ENCODE data around the gene HMGCS2.

Gene HMGCS2

DNA sequence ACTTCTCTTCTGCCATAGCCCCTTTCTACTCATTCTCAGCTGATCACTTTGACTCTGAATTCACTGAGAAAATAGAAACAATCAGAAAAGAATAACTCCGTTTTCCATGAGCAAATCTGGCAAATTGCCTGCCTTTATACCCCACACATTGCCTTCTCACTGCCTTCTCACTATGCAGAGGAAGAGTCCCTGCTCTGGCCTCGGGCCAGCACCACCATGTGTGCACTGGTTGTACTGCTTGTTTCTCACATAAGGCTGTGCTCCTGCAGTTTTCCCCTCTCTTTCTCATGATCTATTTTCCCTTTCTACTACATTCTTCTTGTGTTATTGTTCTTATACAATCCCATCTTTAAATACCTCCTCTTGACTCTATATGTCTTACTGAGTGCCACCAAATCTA lies 2.3 kb upstream of the HMGCS2 start:
- Histone ChIP-seq H2AFZ (ENCODE audit: low read depth, low read length) (no peak overlapping the region), H3K4me3 (ENCODE audit: low read length) (no peak overlapping the region), H3K9ac (ENCODE audit: low read length) (no peak overlapping the region), H3K4me2 (ENCODE audit: low read length) (no peak overlapping the region), H3K27ac (ENCODE audit: low read length) (no peak overlapping the region), H3K79me2 (ENCODE audit: low read length) (no peaks in the 10 kb centered on the region), H3K27me3 (ENCODE audit: low read depth, low read length) (peaks cover 71% of the 10 kb centered on the region), H3K4me1 (ENCODE audit: low read length) (no peaks in the 10 kb centered on the region), H4K20me1 (ENCODE audit: insufficient read depth, low read length) (no peaks in the 10 kb centered on the region), H3K36me3 (replicated peaks; ENCODE audit: low read depth, low read length) (no peaks in the 10 kb centered on the region), H3K9me3 (ENCODE audit: insufficient read depth, low read length) (no peaks in the 10 kb centered on the region)
- TF ChIP-seq EZH2phosphoT487 (IDR thresholded peaks at IDR 0.05; ENCODE audit: low read depth) (no peak), CTCF (IDR thresholded peaks at IDR 0.05; ENCODE audit: low read depth, low read length) (no peak)

DNA sequence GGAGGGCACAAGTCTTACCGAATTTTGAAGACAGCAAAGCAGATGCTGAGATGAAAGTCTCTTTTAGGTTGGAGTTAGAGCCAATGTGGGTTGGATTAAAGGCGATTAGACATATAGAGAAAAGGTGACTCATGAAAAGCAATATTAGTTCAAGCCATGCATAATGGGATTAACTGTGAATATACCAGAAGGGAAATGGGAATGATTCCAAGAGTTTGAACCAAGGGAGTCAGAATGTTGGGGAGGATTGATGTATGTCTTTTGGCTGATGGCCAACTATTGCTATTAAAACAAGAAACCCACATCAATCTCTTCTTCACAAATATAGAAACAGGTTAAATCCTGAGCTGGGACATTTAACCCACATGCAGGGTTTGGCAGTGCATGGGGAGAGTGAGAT lies 1.2 kb downstream of the HMGCS2 start:
- TF ChIP-seq EZH2phosphoT487 (IDR thresholded peaks at IDR 0.05; ENCODE audit: low read depth), result no peak
- TF ChIP-seq CTCF (IDR thresholded peaks at IDR 0.05; ENCODE audit: low read depth, low read length), result no peak
- H3K4me1 ChIP-seq (ENCODE audit: low read length), result no peaks in the 10 kb centered on the region
- no peak overlapping the region for H3K27ac ChIP-seq (ENCODE audit: low read length)
- no peak overlapping the region for H3K9ac ChIP-seq (ENCODE audit: low read length)
- H3K36me3 ChIP-seq (replicated peaks; ENCODE audit: low read depth, low read length), result no peaks in the 10 kb centered on the region
- no peak overlapping the region for H3K4me2 ChIP-seq (ENCODE audit: low read length)
- H2AFZ ChIP-seq (ENCODE audit: low read depth, low read length), result no peak overlapping the region
- H4K20me1 ChIP-seq (ENCODE audit: insufficient read depth, low read length), result no peaks in the 10 kb centered on the region
- no peak overlapping the region for H3K4me3 ChIP-seq (ENCODE audit: low read length)
- no peaks in the 10 kb centered on the region for H3K9me3 ChIP-seq (ENCODE audit: insufficient read depth, low read length)
- peaks cover 61% of the 10 kb centered on the region for H3K27me3 ChIP-seq (ENCODE audit: low read depth, low read length)
- H3K79me2 ChIP-seq (ENCODE audit: low read length), result no peaks in the 10 kb centered on the region

DNA sequence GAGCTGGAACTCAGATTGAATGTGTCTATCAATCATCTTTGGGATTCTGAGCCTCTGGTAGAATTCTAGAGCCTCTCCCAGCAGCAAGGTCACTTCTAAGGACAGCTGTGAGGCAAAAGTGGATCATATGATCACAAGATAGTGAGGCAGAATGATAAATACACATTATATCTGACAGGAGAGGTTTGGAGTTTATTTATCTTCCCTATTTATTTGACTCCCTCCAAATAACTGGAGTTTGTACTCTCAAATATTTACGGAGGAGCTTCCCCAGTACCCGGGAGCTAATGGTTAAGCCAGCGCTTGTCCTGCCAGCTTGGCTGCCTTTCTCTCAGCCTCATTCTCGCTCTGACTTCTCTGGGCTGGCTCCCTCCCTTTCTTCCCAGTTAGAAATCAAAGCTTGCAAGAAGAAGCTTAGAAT lies 2.3 kb downstream of the HMGCS2 start:
- Histone ChIP-seq H4K20me1 (ENCODE audit: insufficient read depth, low read length) (no peaks in the 10 kb centered on the region), H3K4me3 (ENCODE audit: low read length) (no peak overlapping the region), H2AFZ (ENCODE audit: low read depth, low read length) (no peak overlapping the region), H3K9ac (ENCODE audit: low read length) (no peak overlapping the region), H3K79me2 (ENCODE audit: low read length) (no peaks in the 10 kb centered on the region), H3K27ac (ENCODE audit: low read length) (no peak overlapping the region), H3K9me3 (ENCODE audit: insufficient read depth, low read length) (no peaks in the 10 kb centered on the region), H3K4me2 (ENCODE audit: low read length) (no peak overlapping the region), H3K4me1 (ENCODE audit: low read length) (no peaks in the 10 kb centered on the region), H3K36me3 (replicated peaks; ENCODE audit: low read depth, low read length) (no peaks in the 10 kb centered on the region), H3K27me3 (ENCODE audit: low read depth, low read length) (peaks cover 53% of the 10 kb centered on the region)
- TF ChIP-seq CTCF (IDR thresholded peaks at IDR 0.05; ENCODE audit: low read depth, low read length) (no peak), EZH2phosphoT487 (IDR thresholded peaks at IDR 0.05; ENCODE audit: low read depth) (no peak)

GRCh38 chr1:119764220-119764619 lies 4.5 kb downstream of the HMGCS2 start:
- H3K79me2 ChIP-seq (ENCODE audit: low read length), result no peaks in the 10 kb centered on the region
- H3K4me2 ChIP-seq (ENCODE audit: low read length), result no peak overlapping the region
- no peaks in the 10 kb centered on the region for H4K20me1 ChIP-seq (ENCODE audit: insufficient read depth, low read length)
- no peak overlapping the region for H3K27ac ChIP-seq (ENCODE audit: low read length)
- no peak overlapping the region for H3K9ac ChIP-seq (ENCODE audit: low read length)
- H3K36me3 ChIP-seq (replicated peaks; ENCODE audit: low read depth, low read length), result no peaks in the 10 kb centered on the region
- TF ChIP-seq EZH2phosphoT487 (IDR thresholded peaks at IDR 0.05; ENCODE audit: low read depth) (no peak), CTCF (IDR thresholded peaks at IDR 0.05; ENCODE audit: low read depth, low read length) (no peak)
- H3K27me3 ChIP-seq (ENCODE audit: low read depth, low read length), result peaks cover 32% of the 10 kb centered on the region
- H3K4me3 ChIP-seq (ENCODE audit: low read length), result no peak overlapping the region
- H2AFZ ChIP-seq (ENCODE audit: low read depth, low read length), result no peak overlapping the region
- H3K4me1 ChIP-seq (ENCODE audit: low read length), result no peaks in the 10 kb centered on the region
- no peaks in the 10 kb centered on the region for H3K9me3 ChIP-seq (ENCODE audit: insufficient read depth, low read length)

Data from OCI-LY3 (cell line).